ENCODE results near the gene CDKL1. TPM values are rescaled to one million over a fixed set of nuclear protein-coding genes. Genes with fewer than 3 reads are reported as not detected.

The CDKL1 gene
- 10 to 100 TPM; 10.5 to 14.7 TPM for total RNA-seq

GRCh38 chr14:50396631-50397389, at the start of gene CDKL1:
Gene CDKL1 (minus strand): TSS chr14:50396881. CDS start chr14:50395868, 1,013 bp downstream.

DNA sequence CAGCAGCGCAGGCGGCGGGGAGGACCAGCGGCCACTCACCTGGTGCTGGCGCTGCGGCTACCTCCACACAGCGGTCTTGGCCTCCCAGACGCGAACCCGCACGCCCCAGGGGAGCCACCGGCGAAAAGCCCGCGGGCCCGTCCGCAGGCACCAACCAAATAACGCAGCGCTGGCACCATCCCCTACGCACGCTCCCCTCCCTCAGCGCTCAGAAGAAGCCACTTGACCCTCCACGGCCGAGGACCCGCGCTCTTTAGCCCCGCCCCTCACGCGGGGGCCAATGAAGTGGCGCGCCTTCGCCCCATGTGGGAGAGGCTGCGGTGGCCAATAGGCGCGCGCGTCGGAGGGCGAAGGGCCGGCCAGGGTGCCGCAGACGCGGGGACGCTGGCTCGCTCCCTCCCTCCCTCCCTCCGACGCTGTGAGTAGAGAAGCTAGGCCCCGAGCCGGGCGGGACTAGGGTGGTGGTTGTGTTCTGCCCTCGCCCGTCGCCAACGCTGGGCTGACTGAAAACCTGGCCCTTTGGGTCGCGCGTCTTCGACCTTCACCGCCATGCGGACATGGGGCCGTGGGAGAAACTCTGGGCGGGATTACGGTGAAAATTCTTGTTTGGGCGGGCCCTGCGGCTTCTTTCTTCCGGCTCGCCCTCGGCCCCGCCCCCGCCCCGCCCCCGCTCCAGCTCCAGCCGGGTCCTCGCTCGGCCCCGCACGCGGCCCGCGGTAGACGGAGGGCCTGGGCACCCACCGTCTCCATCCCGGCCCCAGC, 84.5 kb downstream of the CDKL1 start, which contains the start of the genes DMAC2L and L2HGDH:
Gene DMAC2L, plus strand, starts transcription at position 353 of the 762 bp plus-strand sequence. CDS start 9,164 bp downstream, outside the sequence.
Gene L2HGDH, minus strand, starts transcription at position 258 of the 762 bp plus-strand sequence. Its CDS starts 79 bp downstream, at position 179.

Small RNAs within 50 kb of the gene (microRNA-seq; reads per million reads assigned to microRNA genes)
- gene MIR4504 (ENCODE audit: borderline microRNAs expressed, borderline replicate concordance) = not detected

Other genes starting within 250 kb of the CDKL1 start
- 10 to 100 TPM; 24.2 to 26.3 TPM for gene SOS2, start 165.3 kb downstream of the CDKL1 start, total RNA-seq
- gene L2HGDH, start 84.7 kb downstream of the CDKL1 start, total RNA-seq = 1 to 10 TPM; 7.0 to 9.5 TPM
- 10 to 100 TPM; 19.9 to 20.4 TPM for gene DMAC2L, start 84.6 kb downstream of the CDKL1 start, total RNA-seq
- 10 to 100 TPM; 24.1 to 24.7 TPM for gene MAP4K5, start 135.7 kb upstream of the CDKL1 start, total RNA-seq
- 1 to 10 TPM in 1 of 2 experiments, under 1 TPM in 1; 0.24 to 1.2 TPM for gene ATL1, start 163.3 kb upstream of the CDKL1 start, total RNA-seq